ENCODE data around the gene OIT3. TPM values are rescaled to one million over a fixed set of nuclear protein-coding genes. Genes with fewer than 3 reads are reported as not detected.

The OIT3 gene
- total and polyA plus RNA-seq, 2 donors (not counting 3 experiments of a cell fraction or from before 2014, with no cell fraction given), result 0.15 TPM; not detected in 1

DNA sequence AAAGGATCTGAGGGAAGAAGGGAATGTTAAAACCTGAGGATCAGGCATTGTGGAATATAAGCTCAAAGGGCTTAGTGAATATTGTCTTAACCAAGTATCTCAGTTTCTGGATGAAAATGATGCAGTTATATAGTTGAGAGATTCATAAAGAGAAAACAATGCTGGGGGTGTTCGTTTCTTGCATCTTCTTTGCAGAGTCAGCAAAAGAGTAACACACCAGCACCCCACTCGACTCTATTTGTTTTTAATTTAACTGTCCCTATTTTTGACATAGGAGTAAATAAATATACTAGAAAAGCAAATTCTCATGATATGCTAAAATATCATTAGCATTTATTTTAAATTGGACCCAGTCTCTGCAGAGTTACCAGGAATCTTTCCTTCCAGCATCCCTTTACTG is 7.6 kb upstream of the OIT3 start:
- H3K9ac ChIP-seq (replicated peaks; ENCODE audit: extremely low read depth, insufficient read depth, low read length), result peak overlapping the region; percentile 61
- H3K36me3 ChIP-seq (ENCODE audit: control insufficient read depth in 2 of 2, extremely low read depth in 1 of 2, insufficient read depth in 2 of 2, low read length in 2 of 2), result no peaks in the 10 kb centered on the region
- no peaks in the 10 kb centered on the region for H4K20me1 ChIP-seq (replicated peaks; ENCODE audit: control insufficient read depth, extremely low read depth, insufficient read depth, low read length)
- H3K9me3 ChIP-seq (replicated peaks; ENCODE audit: control insufficient read depth, insufficient read depth, low read length), result no peaks in the 10 kb centered on the region
- FAIRE-seq (no peak), DNase-seq (ENCODE audit: low read depth, low spot score) (no peak)
- no peak overlapping the region for H2AFZ ChIP-seq (ENCODE audit: low read depth, low read length)
- H3K4me1 ChIP-seq (ENCODE audit: control insufficient read depth, extremely low read depth, insufficient read depth, low read length), result peaks cover 25% of the 10 kb centered on the region
- no TSS peak for BruUV-seq (replicated peaks)
- ChIA-PET POLR2A (no interaction called here), CTCF (no interaction called here)
- TF ChIP-seq, protein P1, sequence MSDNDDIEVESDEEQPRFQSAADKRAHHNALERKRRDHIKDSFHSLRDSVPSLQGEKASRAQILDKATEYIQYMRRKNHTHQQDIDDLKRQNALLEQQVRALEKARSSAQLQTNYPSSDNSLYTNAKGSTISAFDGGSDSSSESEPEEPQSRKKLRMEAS (IDR thresholded peaks at IDR 0.05; ENCODE audit: insufficient read depth, insufficient read length), result no peak
- TF ChIP-seq POLR2A (IDR thresholded peaks at IDR 0.05; ENCODE audit: low read depth, low read length) (no peak), EZH2 (IDR thresholded peaks at IDR 0.05; ENCODE audit: borderline replicate concordance, low read depth, low read length, severe bottlenecking) (no peak), FOS (IDR thresholded peaks at IDR 0.05; ENCODE audit: borderline replicate concordance, insufficient read depth, low read length) (no peak), POLR2AphosphoS5 (IDR thresholded peaks at IDR 0.05; ENCODE audit: insufficient read depth, low read depth, low read length) (no peak)
- TF ChIP-seq, protein P2, sequence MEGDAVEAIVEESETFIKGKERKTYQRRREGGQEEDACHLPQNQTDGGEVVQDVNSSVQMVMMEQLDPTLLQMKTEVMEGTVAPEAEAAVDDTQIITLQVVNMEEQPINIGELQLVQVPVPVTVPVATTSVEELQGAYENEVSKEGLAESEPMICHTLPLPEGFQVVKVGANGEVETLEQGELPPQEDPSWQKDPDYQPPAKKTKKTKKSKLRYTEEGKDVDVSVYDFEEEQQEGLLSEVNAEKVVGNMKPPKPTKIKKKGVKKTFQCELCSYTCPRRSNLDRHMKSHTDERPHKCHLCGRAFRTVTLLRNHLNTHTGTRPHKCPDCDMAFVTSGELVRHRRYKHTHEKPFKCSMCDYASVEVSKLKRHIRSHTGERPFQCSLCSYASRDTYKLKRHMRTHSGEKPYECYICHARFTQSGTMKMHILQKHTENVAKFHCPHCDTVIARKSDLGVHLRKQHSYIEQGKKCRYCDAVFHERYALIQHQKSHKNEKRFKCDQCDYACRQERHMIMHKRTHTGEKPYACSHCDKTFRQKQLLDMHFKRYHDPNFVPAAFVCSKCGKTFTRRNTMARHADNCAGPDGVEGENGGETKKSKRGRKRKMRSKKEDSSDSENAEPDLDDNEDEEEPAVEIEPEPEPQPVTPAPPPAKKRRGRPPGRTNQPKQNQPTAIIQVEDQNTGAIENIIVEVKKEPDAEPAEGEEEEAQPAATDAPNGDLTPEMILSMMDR (IDR thresholded peaks at IDR 0.05; ENCODE audit: extremely low read depth in 1 of 2, insufficient read depth in 1 of 2, low read depth in 1 of 2, low read length in 2 of 2), result no peak
- intact Hi-C loops (cut with micrococcal nuclease), result loop anchor here (5.0 kb wide), 1 partner anchor 194 kb away; the partner anchor contains the start of gene MCU
- no peaks in the 10 kb centered on the region for H3K79me2 ChIP-seq (ENCODE audit: control insufficient read depth, insufficient read depth, low read length)
- no peak overlapping the region for H3K4me2 ChIP-seq (ENCODE audit: insufficient read depth, low read length)
- peak overlapping the region; percentile 95 for H3K27ac ChIP-seq (ENCODE audit: insufficient read depth, low read depth, low read length)
- H3K9me1 ChIP-seq (replicated peaks; ENCODE audit: control insufficient read depth, extremely low read depth, insufficient read depth, low read length), result no peaks in the 10 kb centered on the region
- dilution Hi-C loops (cut with MboI; ENCODE audit: extremely low pct_ligation_motif_present, low sequenced_read_pairs), result no loop called here
- no peaks in the 10 kb centered on the region for H3K27me3 ChIP-seq (ENCODE audit: control insufficient read depth in 2 of 2, insufficient read depth in 2 of 2, low read length in 2 of 2)
- H3K4me3 ChIP-seq (replicated peaks in 1 of 3; ENCODE audit: insufficient read depth in 1 of 3, low read depth in 1 of 3, low read length in 3 of 3), result no peak overlapping the region

All from endothelial cell of umbilical vein (primary cell).